ENCODE results near the gene DAO. TPM values are rescaled to one million over a fixed set of nuclear protein-coding genes. Genes with fewer than 3 reads are reported as not detected.

The DAO gene
- total RNA-seq, 2 experiments from 2014 or later, result not detected

GRCh38 chr12:108916336-108916735 lies 36.4 kb downstream of the DAO start:
- Mint-ChIP-seq H3K4me3 (no peak overlapping the region), H3K27ac (no peak overlapping the region), H3K4me1 (ENCODE audit: low read depth) (no peaks in the 10 kb centered on the region), H3K9me3 (peaks cover 2% of the 10 kb centered on the region), H3K36me3 (ENCODE audit: low read depth) (no peaks in the 10 kb centered on the region), H3K27me3 (peaks cover 1% of the 10 kb centered on the region)
- no peak for TF ChIP-seq CTCF (IDR thresholded peaks at IDR 0.05)
- ChIA-PET POLR2A (no interaction called here), CTCF (no interaction called here)
- intact Hi-C loops (cut with micrococcal nuclease), result no loop called here
- ATAC-seq (no peak), DNase-seq (no peak)

GRCh38 chr12:108918206-108918605 lies 38.3 kb downstream of the DAO start:
- H3K27me3 Mint-ChIP-seq, result peaks cover 1% of the 10 kb centered on the region

GRCh38 chr12:108918960-108919642 lies 39.2 kb downstream of the DAO start:
- Mint-ChIP-seq H3K36me3 (ENCODE audit: low read depth) (no peaks in the 10 kb centered on the region), H3K27me3 (peaks cover 1% of the 10 kb centered on the region), H3K27ac (no peak overlapping the region), H3K9me3 (peaks cover 2% of the 10 kb centered on the region), H3K4me3 (no peak overlapping the region), H3K4me1 (ENCODE audit: low read depth) (no peaks in the 10 kb centered on the region)
- POLR2A ChIA-PET, result no interaction called here
- DNase-seq (no peak), ATAC-seq (no peak)
- CTCF ChIA-PET, result interaction anchor here (1.4 to 2.0 kb wide), 2 partner anchors 32 to 36 kb away, joined by 5 to 6 read pairs; no protein-coding TSS in a partner anchor
- intact Hi-C loops (cut with micrococcal nuclease), result no loop called here
- TF ChIP-seq CTCF (IDR thresholded peaks at IDR 0.05), result no peak

More at GRCh38 chr12:108918206-108918605, 38.3 kb downstream of the DAO start:
- ATAC-seq (no peak), DNase-seq (no peak)
- H3K9me3 Mint-ChIP-seq, result peaks cover 2% of the 10 kb centered on the region
- TF ChIP-seq CTCF (IDR thresholded peaks at IDR 0.05), result no peak
- H3K4me1 Mint-ChIP-seq (ENCODE audit: low read depth), result no peaks in the 10 kb centered on the region
- no peak overlapping the region for H3K4me3 Mint-ChIP-seq
- intact Hi-C loops (cut with micrococcal nuclease), result no loop called here
- POLR2A ChIA-PET, result no interaction called here
- H3K36me3 Mint-ChIP-seq (ENCODE audit: low read depth), result no peaks in the 10 kb centered on the region
- H3K27ac Mint-ChIP-seq, result no peak overlapping the region
- CTCF ChIA-PET, result interaction anchor here (1.4 to 2.0 kb wide), 2 partner anchors 33 to 35 kb away, joined by 5 to 6 read pairs; no protein-coding TSS in a partner anchor

- H3K4me3 Mint-ChIP-seq, result no peak overlapping the region
- POLR2A ChIA-PET, result no interaction called here
- no peaks in the 10 kb centered on the region for H3K4me1 Mint-ChIP-seq (ENCODE audit: low read depth)
- intact Hi-C loops (cut with micrococcal nuclease), result no loop called here
- H3K27me3 Mint-ChIP-seq, result no peaks in the 10 kb centered on the region
- peaks cover 2% of the 10 kb centered on the region for H3K9me3 Mint-ChIP-seq
- CTCF ChIA-PET, result no interaction called here
- no peak overlapping the region for H3K27ac Mint-ChIP-seq
- DNase-seq (no peak), ATAC-seq (no peak)
- H3K36me3 Mint-ChIP-seq (ENCODE audit: low read depth), result no peaks in the 10 kb centered on the region
- TF ChIP-seq CTCF (IDR thresholded peaks at IDR 0.05), result no peak
These were observed 42.1 kb downstream of the DAO start for GRCh38 chr12:108921946-108922345.

- ATAC-seq, result no peak
- Mint-ChIP-seq H3K4me1 (ENCODE audit: low read depth) (no peaks in the 10 kb centered on the region), H3K9me3 (peaks cover 2% of the 10 kb centered on the region), H3K36me3 (ENCODE audit: low read depth) (no peaks in the 10 kb centered on the region), H3K27ac (no peak overlapping the region), H3K27me3 (no peaks in the 10 kb centered on the region), H3K4me3 (no peak overlapping the region)
- POLR2A ChIA-PET, result no interaction called here
- intact Hi-C loops (cut with micrococcal nuclease), result no loop called here
- CTCF ChIA-PET, result no interaction called here
- no peak for TF ChIP-seq CTCF (IDR thresholded peaks at IDR 0.05)
- DNase-seq, result no peak
These were observed 43.0 kb downstream of the DAO start for GRCh38 chr12:108922918-108923317.

Data from activated CD8-positive, alpha-beta T cell treated with anti-CD3 and anti-CD28 coated beads for 36 hours (primary cell).